Measurements from ENCODE around the gene ACSS1.

Gene ACSS1

DNA sequence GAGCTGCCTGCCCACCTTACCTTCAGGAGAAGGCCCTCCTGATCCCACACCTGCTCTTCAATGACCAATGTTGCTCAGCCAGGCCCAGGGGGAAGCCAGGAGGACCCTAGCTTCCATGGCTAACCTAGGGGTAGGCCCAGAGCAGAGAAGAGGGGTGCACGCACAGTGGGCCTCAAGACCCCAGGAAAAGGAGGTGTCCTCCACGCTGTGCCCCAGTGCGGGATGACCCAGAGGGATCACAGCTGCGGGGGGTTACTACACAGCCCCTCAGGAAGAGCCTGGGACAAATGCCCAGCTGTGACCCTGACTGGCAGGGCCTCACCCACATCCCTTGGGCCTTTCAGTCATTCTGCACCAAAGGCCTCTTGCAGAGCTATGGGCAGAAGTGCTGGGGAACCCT, 33.8 kb downstream of the ACSS1 start:
- TF ChIP-seq TAF1 (IDR thresholded peaks at IDR 0.05; ENCODE audit: borderline replicate concordance, insufficient read depth, low read length) (no peak), SIN3A (IDR thresholded peaks at IDR 0.05; ENCODE audit: borderline replicate concordance, insufficient read depth, low read length) (no peak), FOXP2 (optimal IDR thresholded peaks at IDR 0.05; ENCODE audit: borderline replicate concordance, extremely low read depth, extremely low read length, insufficient read depth) (no peak), POLR2AphosphoS5 (IDR thresholded peaks at IDR 0.05; ENCODE audit: low read depth, low read length) (no peak)
- TF ChIP-seq, protein P1, sequence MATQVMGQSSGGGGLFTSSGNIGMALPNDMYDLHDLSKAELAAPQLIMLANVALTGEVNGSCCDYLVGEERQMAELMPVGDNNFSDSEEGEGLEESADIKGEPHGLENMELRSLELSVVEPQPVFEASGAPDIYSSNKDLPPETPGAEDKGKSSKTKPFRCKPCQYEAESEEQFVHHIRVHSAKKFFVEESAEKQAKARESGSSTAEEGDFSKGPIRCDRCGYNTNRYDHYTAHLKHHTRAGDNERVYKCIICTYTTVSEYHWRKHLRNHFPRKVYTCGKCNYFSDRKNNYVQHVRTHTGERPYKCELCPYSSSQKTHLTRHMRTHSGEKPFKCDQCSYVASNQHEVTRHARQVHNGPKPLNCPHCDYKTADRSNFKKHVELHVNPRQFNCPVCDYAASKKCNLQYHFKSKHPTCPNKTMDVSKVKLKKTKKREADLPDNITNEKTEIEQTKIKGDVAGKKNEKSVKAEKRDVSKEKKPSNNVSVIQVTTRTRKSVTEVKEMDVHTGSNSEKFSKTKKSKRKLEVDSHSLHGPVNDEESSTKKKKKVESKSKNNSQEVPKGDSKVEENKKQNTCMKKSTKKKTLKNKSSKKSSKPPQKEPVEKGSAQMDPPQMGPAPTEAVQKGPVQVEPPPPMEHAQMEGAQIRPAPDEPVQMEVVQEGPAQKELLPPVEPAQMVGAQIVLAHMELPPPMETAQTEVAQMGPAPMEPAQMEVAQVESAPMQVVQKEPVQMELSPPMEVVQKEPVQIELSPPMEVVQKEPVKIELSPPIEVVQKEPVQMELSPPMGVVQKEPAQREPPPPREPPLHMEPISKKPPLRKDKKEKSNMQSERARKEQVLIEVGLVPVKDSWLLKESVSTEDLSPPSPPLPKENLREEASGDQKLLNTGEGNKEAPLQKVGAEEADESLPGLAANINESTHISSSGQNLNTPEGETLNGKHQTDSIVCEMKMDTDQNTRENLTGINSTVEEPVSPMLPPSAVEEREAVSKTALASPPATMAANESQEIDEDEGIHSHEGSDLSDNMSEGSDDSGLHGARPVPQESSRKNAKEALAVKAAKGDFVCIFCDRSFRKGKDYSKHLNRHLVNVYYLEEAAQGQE (IDR thresholded peaks at IDR 0.05; ENCODE audit: insufficient read depth in 1 of 2, low read depth in 2 of 2, low read length in 2 of 2), result no peak

DNA sequence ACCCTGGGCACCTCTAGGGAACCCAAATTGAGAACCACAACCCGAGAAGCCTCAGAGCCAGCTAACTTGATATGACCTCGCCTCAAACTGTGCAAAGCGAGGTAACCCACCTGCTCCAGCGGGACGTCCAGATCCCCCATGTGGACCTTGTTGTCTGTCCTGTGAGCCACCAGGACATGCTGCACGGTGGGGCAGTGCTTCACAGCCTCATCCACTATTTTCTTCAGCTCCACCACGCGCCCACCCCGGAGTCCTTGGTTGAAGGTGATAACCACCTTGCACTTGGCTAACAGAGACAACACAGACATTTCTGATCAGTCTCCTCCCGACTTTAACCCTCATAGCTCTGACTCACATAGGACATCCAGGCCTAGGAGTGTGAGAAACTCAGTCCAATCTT, 34.6 kb downstream of the ACSS1 start:
- TF ChIP-seq, protein P1 (IDR thresholded peaks at IDR 0.05; ENCODE audit: insufficient read depth in 1 of 2, low read depth in 2 of 2, low read length in 2 of 2), result no peak
- TF ChIP-seq POLR2AphosphoS5 (IDR thresholded peaks at IDR 0.05; ENCODE audit: low read depth, low read length), result no peak
- TF ChIP-seq SIN3A (IDR thresholded peaks at IDR 0.05; ENCODE audit: borderline replicate concordance, insufficient read depth, low read length), result no peak
- TF ChIP-seq FOXP2 (optimal IDR thresholded peaks at IDR 0.05; ENCODE audit: borderline replicate concordance, extremely low read depth, extremely low read length, insufficient read depth), result no peak
- no peak for TF ChIP-seq TAF1 (IDR thresholded peaks at IDR 0.05; ENCODE audit: borderline replicate concordance, insufficient read depth, low read length)

DNA sequence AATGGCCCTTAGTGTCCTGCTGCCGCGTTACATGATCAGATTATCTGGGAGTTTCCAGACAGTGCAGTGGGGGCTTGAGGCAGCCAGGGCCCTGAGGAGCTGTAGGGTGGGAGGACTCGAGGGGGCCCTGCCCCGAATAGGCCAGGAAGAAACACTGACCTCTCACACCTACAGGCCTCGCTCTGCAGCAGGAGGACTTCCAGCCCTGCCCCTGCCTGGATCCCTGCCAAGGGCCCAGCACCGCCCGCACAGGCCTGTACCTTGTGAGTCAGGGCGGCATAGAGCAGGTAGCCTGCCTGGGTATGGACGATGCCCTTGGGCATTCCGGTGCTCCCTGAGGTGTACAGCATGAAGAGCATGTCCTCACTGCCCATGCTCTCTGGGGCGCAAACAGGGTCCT, 35.3 kb downstream of the ACSS1 start:
- TF ChIP-seq SIN3A (IDR thresholded peaks at IDR 0.05; ENCODE audit: borderline replicate concordance, insufficient read depth, low read length), result no peak
- TF ChIP-seq POLR2AphosphoS5 (IDR thresholded peaks at IDR 0.05; ENCODE audit: low read depth, low read length), result no peak
- TF ChIP-seq, protein P1 (IDR thresholded peaks at IDR 0.05; ENCODE audit: insufficient read depth in 1 of 2, low read depth in 2 of 2, low read length in 2 of 2), result no peak
- no peak for TF ChIP-seq FOXP2 (optimal IDR thresholded peaks at IDR 0.05; ENCODE audit: borderline replicate concordance, extremely low read depth, extremely low read length, insufficient read depth)
- TF ChIP-seq TAF1 (IDR thresholded peaks at IDR 0.05; ENCODE audit: borderline replicate concordance, insufficient read depth, low read length), result no peak

DNA sequence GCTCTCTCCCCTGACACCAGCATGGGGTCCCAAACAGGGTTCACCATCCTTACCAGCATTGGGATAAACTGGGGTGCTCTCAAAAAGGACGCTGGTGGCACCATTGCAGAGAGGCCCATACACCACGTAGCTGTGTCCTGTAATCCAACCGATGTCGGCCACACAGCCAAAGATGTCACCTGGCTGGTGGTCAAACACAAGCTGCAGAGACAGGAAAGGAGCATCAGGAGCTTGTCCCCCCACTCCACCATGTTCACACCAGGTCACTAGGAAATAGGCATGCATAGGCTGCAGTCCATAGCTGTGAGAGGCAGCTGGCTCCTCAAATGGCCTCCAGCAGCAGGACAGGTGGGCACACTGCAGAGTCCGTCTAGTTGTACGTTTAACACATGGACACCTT, 36.6 kb downstream of the ACSS1 start:
- TF ChIP-seq SIN3A (IDR thresholded peaks at IDR 0.05; ENCODE audit: borderline replicate concordance, insufficient read depth, low read length) (no peak), TAF1 (IDR thresholded peaks at IDR 0.05; ENCODE audit: borderline replicate concordance, insufficient read depth, low read length) (no peak), FOXP2 (optimal IDR thresholded peaks at IDR 0.05; ENCODE audit: borderline replicate concordance, extremely low read depth, extremely low read length, insufficient read depth) (no peak), POLR2AphosphoS5 (IDR thresholded peaks at IDR 0.05; ENCODE audit: low read depth, low read length) (no peak)
- TF ChIP-seq, protein P1 (IDR thresholded peaks at IDR 0.05; ENCODE audit: insufficient read depth in 1 of 2, low read depth in 2 of 2, low read length in 2 of 2), result no peak

DNA sequence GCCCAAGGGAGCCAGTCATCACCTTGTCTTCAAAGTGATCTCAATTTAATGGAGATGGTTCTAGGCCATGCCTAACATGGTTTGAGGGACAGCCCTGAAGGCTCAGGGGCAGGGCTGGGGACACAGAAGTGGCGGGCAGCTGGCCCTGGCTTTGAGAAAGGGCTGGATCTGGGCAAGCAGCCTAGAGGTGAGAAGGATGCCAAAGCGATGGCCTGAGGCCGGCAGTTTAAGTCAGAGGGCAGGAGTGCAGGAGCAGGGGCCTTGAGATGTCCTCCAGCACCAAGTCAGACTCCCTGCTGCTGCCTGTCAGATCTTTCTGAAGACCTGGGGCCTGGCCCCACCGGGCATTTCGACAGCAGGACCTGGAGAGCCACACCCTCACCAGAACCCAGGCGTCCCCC, 37.0 kb downstream of the ACSS1 start:
- TF ChIP-seq POLR2AphosphoS5 (IDR thresholded peaks at IDR 0.05; ENCODE audit: low read depth, low read length) (no peak), FOXP2 (optimal IDR thresholded peaks at IDR 0.05; ENCODE audit: borderline replicate concordance, extremely low read depth, extremely low read length, insufficient read depth) (no peak), SIN3A (IDR thresholded peaks at IDR 0.05; ENCODE audit: borderline replicate concordance, insufficient read depth, low read length) (no peak), TAF1 (IDR thresholded peaks at IDR 0.05; ENCODE audit: borderline replicate concordance, insufficient read depth, low read length) (no peak)
- TF ChIP-seq, protein P1 (IDR thresholded peaks at IDR 0.05; ENCODE audit: insufficient read depth in 1 of 2, low read depth in 2 of 2, low read length in 2 of 2), result no peak

Measured in PFSK-1 (cell line).